C1 segment of cervical spinal cord (tissue), 14 donors: ENCODE measurements around the gene TUNAR.
A peak's percentile ranks its signal among the peaks of the same experiment; 100 is the strongest.

Source experiments
- DNase-seq, 14 donors: peaks; one replicate each; lab custom pipeline; 2025; lab: John Stamatoyannopoulos, UW

Gene TUNAR

DNA sequence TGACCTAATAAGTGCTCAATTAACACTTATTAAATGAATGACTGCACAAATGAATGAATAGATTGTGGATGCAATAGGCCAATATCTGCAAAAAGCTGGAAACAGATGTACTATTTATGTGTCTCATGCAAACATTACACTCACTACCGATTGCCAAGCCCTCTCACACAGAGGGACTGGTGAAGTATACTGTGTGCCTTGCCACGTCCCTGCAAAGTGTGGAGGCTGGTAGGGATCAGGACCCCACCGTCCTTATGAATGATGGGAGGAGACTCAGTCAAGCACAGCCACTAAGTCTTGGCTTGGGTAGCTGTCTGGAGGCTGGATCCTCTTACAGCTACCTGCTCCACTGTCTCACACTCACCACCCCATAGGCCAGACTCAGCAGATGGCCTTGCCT, 3.9 kb upstream of the TUNAR start:
- DNase-seq = no peak

- DNase-seq = peak in 1 of 14 donors; percentile 5
Measured at GRCh38 chr14:95875831-95876760, 536 bp upstream of the TUNAR start.

DNA sequence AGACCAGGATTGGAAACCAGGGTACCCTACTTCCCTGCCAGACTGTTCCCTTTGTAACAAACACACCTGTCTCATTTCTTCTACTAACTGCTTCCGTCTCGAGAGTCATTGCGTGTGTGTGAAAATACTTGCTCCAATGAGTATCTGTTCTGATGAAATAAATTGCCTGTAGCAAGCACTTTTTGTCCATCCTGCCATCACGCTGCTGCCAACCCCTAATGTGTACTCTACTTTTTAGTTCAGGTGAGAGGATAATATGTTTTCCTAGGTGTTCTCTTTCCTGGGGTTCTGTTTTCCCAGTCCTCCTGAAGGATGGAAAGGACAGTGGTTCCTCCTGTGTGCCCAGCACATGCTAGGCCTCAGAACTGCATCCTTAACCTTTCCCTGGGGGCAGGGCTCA, 1.0 kb downstream of the TUNAR start:
- no peak for DNase-seq

- DNase-seq = no peak
Measured at GRCh38 chr14:95884377-95884776, 7.7 kb downstream of the TUNAR start.

DNA sequence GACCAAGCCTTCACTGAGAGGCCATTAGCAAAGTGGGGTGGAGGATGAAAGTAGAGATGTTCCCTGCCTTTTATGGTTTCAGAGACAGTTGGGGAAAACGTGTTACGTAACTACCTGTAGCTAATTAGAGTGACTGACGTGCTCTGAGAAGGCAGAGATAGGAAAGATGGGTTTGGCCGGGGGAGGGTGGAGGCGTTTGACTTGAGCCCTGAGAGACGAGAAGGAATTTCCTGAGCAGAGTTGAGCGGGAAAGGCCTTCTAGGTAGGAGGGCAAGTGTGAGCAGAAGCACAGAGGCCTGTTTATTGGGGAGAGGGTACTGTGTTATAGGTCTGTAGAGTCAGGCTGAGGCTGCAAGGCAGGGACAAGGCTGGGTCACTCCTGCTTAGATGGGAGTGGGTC, 8.6 kb downstream of the TUNAR start:
- no peak for DNase-seq

DNA sequence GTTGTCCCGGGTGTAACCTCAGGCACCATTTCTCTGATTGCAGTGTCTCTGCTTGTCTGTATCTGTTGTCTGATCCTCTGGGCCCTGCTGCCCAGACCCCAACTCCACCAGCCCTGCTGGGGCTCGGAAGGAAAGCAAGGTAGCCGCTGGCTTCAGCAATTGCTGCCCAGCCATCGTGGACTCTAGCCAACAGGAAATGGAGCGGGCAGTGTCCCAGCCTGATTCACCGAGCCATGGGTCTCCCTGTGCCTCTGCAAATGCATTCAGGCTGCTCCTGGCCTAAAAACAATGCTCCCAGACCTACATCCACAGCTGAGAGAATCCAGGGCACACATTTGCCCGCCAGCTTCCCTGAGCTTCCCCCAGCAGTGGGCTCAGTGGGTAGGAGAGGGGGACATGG, 9.2 kb downstream of the TUNAR start:
- DNase-seq = peak in 8 of 14 donors; percentile 18 to 46 (median 30)

DNA sequence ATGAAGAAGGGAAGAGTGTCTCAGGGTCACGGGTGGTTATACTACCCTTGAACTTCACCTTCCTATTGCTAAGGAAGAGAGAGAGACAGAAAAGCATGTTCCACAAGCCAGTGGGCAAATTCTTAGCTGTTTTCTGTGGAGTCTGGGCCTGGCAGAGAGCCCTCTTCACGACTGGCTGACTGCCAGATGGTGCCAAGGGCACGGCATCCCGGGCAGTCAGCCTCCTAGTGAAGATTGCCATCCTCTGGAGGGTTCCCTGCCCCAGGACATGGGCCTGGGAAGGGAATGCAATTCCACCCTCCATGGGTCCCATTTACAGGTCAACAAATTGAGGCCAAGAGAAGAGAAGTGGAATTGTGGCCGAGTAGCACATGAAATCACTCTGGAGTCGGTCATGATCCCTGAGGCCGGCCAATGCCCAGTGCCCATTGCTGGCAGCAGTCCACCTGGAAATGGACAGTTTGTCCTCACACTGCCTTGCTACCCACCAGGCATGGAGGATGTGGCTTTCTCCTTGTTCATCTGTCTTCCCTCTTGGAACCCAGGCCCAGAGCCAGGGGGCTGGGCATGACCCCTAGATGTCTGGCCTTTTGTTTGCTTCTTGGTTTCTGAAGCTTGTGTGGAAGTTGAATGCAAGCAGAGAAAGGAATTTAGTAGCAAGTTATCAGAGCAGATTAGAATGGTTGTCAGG, 9.9 kb downstream of the TUNAR start:
- peak in 9 of 14 donors; percentile 18 to 70 (median 28) for DNase-seq

DNA sequence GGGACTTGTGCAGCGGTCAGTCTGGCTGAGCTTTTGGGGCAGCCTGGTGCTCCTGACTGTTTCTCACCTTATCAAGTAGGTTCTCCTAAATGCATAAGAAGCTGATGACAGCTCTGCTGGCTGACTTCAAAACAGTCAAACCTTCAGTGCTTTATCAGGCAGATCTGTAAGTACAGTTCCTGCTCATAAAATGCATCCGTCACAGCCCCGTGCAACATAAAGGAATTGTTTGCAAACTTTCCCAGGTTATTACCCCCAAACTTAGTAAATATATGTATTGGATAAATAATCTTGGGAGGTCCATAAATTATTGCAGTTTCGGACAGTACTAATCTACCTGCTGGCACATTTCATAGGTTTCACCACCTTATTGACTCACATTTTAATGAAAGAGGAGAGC, 10.7 kb downstream of the TUNAR start:
- no peak for DNase-seq

- no peak for DNase-seq
Measured at GRCh38 chr14:95889236-95889979, 12.8 kb downstream of the TUNAR start.

DNA sequence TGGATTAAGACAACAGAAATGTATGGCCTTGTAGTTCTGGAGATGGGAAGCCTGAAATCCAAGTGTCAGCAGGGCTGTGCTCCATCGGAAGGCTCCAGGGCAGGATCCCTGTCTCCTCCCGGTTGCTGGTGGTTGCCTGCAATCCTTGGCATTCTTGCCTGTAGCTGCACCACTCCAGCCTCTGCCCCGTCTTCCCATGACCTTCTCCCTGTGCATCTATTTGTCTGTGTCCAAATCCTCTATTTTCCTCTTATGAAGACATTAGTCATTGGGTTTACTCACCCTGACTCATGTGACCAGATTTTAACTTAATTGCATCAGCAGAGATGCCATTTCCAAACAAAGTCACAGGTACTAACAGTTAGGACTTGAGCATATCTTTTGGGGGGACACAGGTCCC, 15.1 kb downstream of the TUNAR start:
- no peak for DNase-seq

- no peak for DNase-seq
Measured at GRCh38 chr14:95892142-95892541, 15.5 kb downstream of the TUNAR start.

- no peak for DNase-seq
Measured at GRCh38 chr14:95895720-95896119, 19.1 kb downstream of the TUNAR start.

- DNase-seq = no peak
Measured at GRCh38 chr14:95896498-95897135, 20.0 kb downstream of the TUNAR start.

DNA sequence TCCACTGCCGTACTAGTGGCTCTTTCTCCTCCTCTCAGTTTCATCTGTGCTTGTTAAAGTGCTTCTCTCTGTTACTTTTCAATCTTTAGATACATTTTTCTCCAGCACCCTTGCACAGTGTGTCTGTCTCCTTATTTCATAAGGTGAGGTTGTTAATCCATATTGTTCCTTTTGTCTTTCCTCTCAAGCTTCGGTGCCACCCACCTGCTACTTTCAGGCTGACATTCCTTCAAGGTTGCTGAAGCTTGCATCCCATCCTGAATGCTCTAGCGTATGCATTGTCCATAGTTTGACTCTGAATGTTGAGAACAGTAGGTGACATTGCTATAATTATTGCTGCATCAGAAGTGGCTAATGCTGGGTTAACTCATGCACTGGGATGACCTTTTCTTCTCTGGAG, 20.6 kb downstream of the TUNAR start:
- DNase-seq = no peak

DNA sequence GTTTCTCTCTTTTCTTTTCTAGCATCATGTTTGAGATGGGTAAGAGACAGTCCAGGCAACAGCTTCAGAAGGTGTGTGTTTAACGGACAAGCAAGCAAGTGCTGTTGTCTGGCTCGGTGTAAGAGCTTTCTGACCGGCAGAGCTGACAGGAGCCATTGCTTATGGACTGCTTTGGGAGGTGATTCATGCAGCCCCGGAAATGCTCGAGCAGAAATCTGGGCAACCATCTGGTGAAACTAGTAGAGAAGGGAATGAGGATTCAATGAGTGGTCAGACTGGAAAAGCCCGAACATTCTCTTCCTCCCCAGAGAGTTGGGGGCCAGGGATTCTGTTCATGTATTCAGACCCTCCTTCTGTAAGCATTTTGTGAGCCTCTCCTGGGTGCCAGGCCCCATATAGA, 24.4 kb downstream of the TUNAR start:
- no peak for DNase-seq

- no peak for DNase-seq
Measured at GRCh38 chr14:95902273-95902826, 25.7 kb downstream of the TUNAR start.

- no peak for DNase-seq
Measured at GRCh38 chr14:95903165-95903564, 26.5 kb downstream of the TUNAR start.

- no peak for DNase-seq
Measured at GRCh38 chr14:95903616-95904107, 27.0 kb downstream of the TUNAR start.

- DNase-seq = no peak
Measured at GRCh38 chr14:95906591-95906990, 30.0 kb downstream of the TUNAR start.

- DNase-seq = no peak
Measured at GRCh38 chr14:95910628-95911027, 34.0 kb downstream of the TUNAR start.

DNA sequence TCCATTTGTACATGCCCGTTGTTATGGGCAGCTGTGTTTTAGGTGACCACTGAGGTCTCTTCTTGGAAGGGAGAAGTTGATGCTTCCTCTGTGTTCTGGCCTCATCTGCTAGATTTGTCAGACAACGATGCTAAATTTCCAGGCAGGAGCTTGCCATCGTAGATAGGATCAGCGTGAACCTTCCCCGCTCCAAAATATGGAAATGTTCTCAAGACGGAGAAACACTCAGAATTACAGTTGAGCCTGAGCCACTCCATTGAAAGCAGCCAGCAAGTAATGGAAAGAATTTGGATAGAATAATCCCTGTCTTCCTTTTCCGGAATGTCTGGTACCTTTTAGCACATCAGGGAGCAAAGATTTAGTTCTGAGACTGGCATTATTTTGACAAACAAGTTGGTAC, 34.8 kb downstream of the TUNAR start:
- no peak for DNase-seq
